Uterus (tissue), 4 donors: ENCODE results near the gene PDE4D. TPM values are rescaled to one million over a fixed set of nuclear protein-coding genes. Genes with fewer than 3 reads are reported as not detected.

Experiments
- DNase-seq, 2 donors: peaks; one replicate each; pipeline ENCODE4 v3.0.0-alpha.2; 2019 to 2020
- H3K27ac ChIP-seq, 2 donors: fragments of 200-600 bp; sonication (generic); 1 replicate in 1 of 2; 2 replicates in 1 of 2; pipeline ENCODE4 v1.5.1; 2016 to 2018
- H3K27me3 ChIP-seq, 2 donors: fragments of 200-600 bp; sonication (generic); one replicate each; pipeline ENCODE4 v1.5.1; 2018 to 2019; ENCODE audit warnings: control low read depth in 1 of 2
- H3K36me3 ChIP-seq, 2 donors: fragments of 200-600 bp; sonication (generic); one replicate each; pipeline ENCODE4 v1.5.1; 2019; ENCODE audit warnings: control low read depth in 1 of 2
- H3K4me1 ChIP-seq, 2 donors: fragments of 200-600 bp; sonication (generic); one replicate each; pipeline ENCODE4 v1.5.1; 2018 to 2019; ENCODE audit warnings: control low read depth in 1 of 2
- H3K4me3 ChIP-seq, 2 donors: fragments of 200-600 bp; sonication (generic); 1 replicate in 1 of 2; 2 replicates in 1 of 2; pipeline ENCODE4 v1.5.1; 2018 to 2019; ENCODE audit warnings: mild to moderate bottlenecking in 1 of 2
- H3K9me3 ChIP-seq, 2 donors: fragments of 200-600 bp; sonication (generic); one replicate each; pipeline ENCODE4 v1.5.1; 2019; ENCODE audit warnings: control low read depth in 1 of 2
- POLR2A ChIP-seq, 2 donors: fragments of 450-650 bp; IDR thresholded peaks; one replicate each; pipeline ENCODE4 v1.6.1; 2016; ENCODE audit warnings: antibody characterized with exemption in 2 of 2, mild to moderate bottlenecking in 1 of 2, moderate library complexity in 1 of 2
- intact Hi-C: fragments of 100-400 bp; cut with DNase I; formaldehyde crosslinking; loops from one replicate; pipeline ENCODE4 v1.15.1; 2023; ENCODE audit warnings: low total_unique reads
- total RNA-seq, 4 donors: library from RNA; depleted of rRNA in 3 of 4; stranded (reverse); fragments of >200 nt in 3 of 4; gene quantifications; one replicate each; pipeline versions ENCODE4 v1.1.0 to v1.2.4, GENCODE V29; 2014 to 2023
- TF ChIP-seq, protein P1 (sequence below), 4 experiments: fragments of 200-600 bp in 2 of 4; fragments of 450-650 bp in 2 of 4; sonication (generic) in 2 of 4; IDR thresholded peaks; one replicate each; pipeline ENCODE4 v1.5.1; 2016 to 2019; ENCODE audit warnings: antibody characterized with exemption in 4 of 4, mild to moderate bottlenecking in 2 of 4, moderate library complexity in 1 of 4
- donor health status: DM: yes; HTN: yes; CAD: no.

PDE4D gene
- total RNA-seq, 4 donors from 2014 or later, result 27.1 to 77.0 (median 45.8) TPM

DNA sequence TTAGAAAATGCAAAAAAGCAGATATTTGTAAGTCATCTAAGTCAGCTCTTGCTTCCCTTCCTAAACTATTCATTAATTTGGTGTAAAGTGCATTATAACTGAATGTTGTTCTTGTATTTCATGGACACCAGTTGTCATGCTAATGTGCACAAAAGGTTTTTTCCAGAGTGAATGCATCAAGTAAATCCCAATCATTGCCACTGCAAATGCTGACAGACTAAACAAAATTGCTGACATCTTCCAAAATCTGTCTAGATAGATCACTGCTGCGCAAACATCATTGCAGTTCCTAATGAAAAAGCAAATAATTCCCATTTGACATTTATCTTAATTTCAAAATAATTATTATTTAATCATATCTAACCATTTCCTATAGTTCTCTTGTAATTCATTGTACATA, 161.7 kb downstream of the PDE4D start:
- intact Hi-C loops, result no loop called here
- no peak for TF ChIP-seq POLR2A (IDR thresholded peaks at IDR 0.05)
- TF ChIP-seq, protein P1, sequence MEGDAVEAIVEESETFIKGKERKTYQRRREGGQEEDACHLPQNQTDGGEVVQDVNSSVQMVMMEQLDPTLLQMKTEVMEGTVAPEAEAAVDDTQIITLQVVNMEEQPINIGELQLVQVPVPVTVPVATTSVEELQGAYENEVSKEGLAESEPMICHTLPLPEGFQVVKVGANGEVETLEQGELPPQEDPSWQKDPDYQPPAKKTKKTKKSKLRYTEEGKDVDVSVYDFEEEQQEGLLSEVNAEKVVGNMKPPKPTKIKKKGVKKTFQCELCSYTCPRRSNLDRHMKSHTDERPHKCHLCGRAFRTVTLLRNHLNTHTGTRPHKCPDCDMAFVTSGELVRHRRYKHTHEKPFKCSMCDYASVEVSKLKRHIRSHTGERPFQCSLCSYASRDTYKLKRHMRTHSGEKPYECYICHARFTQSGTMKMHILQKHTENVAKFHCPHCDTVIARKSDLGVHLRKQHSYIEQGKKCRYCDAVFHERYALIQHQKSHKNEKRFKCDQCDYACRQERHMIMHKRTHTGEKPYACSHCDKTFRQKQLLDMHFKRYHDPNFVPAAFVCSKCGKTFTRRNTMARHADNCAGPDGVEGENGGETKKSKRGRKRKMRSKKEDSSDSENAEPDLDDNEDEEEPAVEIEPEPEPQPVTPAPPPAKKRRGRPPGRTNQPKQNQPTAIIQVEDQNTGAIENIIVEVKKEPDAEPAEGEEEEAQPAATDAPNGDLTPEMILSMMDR (IDR thresholded peaks at IDR 0.05), result no peak

DNA sequence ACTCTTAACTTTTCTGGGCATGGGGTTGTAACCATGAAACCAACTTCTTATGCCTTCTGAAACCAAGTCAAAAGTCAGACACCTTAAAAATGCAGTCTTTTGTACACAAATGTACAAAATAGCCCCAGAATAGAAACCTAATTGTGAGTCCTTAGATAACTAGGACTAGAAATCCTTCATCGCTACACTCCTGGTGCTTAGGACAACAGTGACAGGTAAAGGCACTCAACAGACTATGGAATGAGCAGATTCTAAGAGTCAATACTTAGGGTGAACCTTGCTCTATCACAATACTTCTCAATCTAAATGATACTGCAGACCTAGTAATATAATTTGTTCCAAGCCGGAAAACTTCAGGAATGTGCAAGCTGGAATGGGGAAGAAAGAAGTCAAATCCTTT, 163.7 kb downstream of the PDE4D start:
- peaks cover 0 to 7% of the 10 kb centered on the region in 2 donors for H3K4me1 ChIP-seq
- no peaks in the 10 kb centered on the region for H3K27me3 ChIP-seq
- H3K27ac ChIP-seq, result no peak overlapping the region
- intact Hi-C loops, result no loop called here
- no peaks in the 10 kb centered on the region for H3K9me3 ChIP-seq
- DNase-seq, result no peak
- H3K4me3 ChIP-seq, result no peak overlapping the region
- no peaks in the 10 kb centered on the region for H3K36me3 ChIP-seq
- no peak for TF ChIP-seq POLR2A (IDR thresholded peaks at IDR 0.05)
- TF ChIP-seq, protein P1 (IDR thresholded peaks at IDR 0.05), result no peak

More for the DNA sequence above, 161.7 kb downstream of the PDE4D start:
- H3K27ac ChIP-seq, result no peak overlapping the region
- H3K36me3 ChIP-seq, result no peaks in the 10 kb centered on the region
- no peaks in the 10 kb centered on the region for H3K9me3 ChIP-seq
- H3K4me3 ChIP-seq, result no peak overlapping the region
- no peak for DNase-seq
- no peaks in the 10 kb centered on the region for H3K4me1 ChIP-seq
- no peaks in the 10 kb centered on the region for H3K27me3 ChIP-seq

DNA sequence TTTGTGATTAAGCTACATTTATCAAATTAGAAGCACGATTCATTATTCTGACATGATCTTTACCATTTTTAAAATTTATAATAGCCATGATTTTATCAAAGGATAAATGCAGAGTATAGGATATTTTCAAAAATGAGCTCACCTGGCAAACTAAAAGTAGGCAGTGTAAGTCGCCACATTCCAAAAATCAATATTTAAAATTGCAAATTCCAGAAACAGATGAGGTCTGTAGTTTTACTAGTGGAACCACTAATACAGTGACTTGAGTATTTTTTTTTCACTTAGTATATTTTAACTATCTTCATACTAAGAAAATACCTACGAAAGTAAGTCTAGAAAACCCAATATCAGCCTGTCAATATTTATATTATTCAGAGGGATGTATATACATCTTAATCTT, 164.2 kb downstream of the PDE4D start:
- intact Hi-C loops, result no loop called here

DNA sequence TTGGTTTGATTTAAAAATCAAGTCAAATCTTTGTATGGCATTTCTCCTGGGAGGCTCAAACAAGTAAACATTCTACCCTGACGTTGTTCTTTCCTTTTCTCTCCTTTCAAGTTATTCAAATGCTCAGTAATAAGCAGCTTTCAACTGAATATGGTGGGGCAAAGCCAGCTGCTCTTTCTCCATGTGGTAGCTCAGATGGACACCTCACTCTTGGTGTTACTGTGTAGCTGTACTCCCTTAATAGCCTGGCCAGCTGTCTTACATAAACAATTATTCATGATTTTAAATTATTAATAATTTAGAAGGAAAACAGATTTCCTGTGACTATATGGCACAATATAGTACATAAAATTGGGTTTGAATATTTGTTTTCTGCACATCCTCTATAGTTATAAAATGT, 165.2 kb downstream of the PDE4D start:
- Histone ChIP-seq H3K36me3 (no peaks in the 10 kb centered on the region), H3K27me3 (no peaks in the 10 kb centered on the region), H3K4me1 (peaks cover 0 to 7% of the 10 kb centered on the region in 2 donors), H3K4me3 (no peak overlapping the region), H3K27ac (no peak overlapping the region), H3K9me3 (no peaks in the 10 kb centered on the region)
- intact Hi-C loops, result no loop called here
- no peak for TF ChIP-seq POLR2A (IDR thresholded peaks at IDR 0.05)
- TF ChIP-seq, protein P1 (IDR thresholded peaks at IDR 0.05), result no peak
- DNase-seq, result no peak

More for the DNA sequence above, 164.2 kb downstream of the PDE4D start:
- Histone ChIP-seq H3K36me3 (no peaks in the 10 kb centered on the region), H3K4me1 (peaks cover 0 to 7% of the 10 kb centered on the region in 2 donors), H3K27me3 (no peaks in the 10 kb centered on the region), H3K27ac (no peak overlapping the region), H3K9me3 (no peaks in the 10 kb centered on the region), H3K4me3 (no peak overlapping the region)
- TF ChIP-seq, protein P1 (IDR thresholded peaks at IDR 0.05), result no peak
- no peak for TF ChIP-seq POLR2A (IDR thresholded peaks at IDR 0.05)
- DNase-seq, result no peak

DNA sequence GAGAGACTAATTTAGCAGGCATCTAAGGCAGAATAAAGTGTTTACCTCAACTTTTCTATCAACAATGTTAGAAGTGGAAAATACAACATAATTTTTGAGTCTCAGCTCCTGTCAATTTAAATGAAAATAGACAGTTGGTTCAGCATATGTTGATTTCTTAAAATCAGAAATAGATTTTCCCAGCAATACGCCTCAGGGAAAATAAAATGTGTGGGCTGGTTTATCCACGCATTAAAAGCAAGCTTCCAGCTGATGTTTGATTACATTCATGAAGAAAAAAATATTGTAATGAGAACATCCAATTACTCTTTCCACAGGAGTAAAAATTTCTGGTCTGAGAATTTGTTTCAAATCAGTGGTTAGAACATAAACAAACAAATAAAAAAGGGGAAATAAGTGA, 166.3 kb downstream of the PDE4D start:
- Histone ChIP-seq H3K4me3 (no peak overlapping the region), H3K27ac (no peak overlapping the region), H3K9me3 (no peaks in the 10 kb centered on the region), H3K4me1 (peaks cover 0 to 7% of the 10 kb centered on the region in 2 donors), H3K27me3 (no peaks in the 10 kb centered on the region), H3K36me3 (no peaks in the 10 kb centered on the region)
- TF ChIP-seq POLR2A (IDR thresholded peaks at IDR 0.05), result no peak
- TF ChIP-seq, protein P1 (IDR thresholded peaks at IDR 0.05), result no peak
- intact Hi-C loops, result no loop called here
- DNase-seq, result no peak
